ENCODE results near the gene DBN1. TPM values are rescaled to one million over a fixed set of nuclear protein-coding genes. Genes with fewer than 3 reads are reported as not detected.

The DBN1 gene
- total and polyA plus RNA-seq, 2 experiments from 2014 or later = 106 to 290 TPM

DNA sequence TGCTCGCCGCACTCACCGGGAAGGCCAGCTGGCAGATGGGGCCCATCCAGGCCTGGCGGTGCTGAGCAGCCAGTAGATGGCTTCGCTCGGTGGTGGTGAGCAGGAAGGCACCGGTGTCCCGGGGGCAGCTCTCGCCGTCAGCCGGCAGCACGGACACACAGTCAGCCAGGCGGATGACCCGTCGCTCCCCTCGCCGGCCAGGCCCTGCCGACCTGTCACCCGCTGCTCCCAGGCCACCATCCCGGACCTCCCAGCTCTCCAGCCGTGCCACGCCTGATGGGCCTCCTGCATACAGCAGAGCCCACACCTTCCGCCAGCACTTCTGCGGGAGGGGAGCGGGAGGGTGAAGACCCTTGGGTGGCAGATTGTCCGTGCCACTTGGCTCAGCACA, 34.8 kb upstream of the DBN1 start:
- no peaks in the 10 kb centered on the region for H3K79me2 ChIP-seq (replicated peaks; ENCODE audit: insufficient read depth)
- H3K27ac ChIP-seq (ENCODE audit: low read depth) = no peak overlapping the region
- peaks cover 2% of the 10 kb centered on the region; the same call in 1 of the 3 replicates for H3K9me3 Mint-ChIP-seq
- H3F3A ChIP-seq (replicated peaks; ENCODE audit: low read depth) = peaks cover 5% of the 10 kb centered on the region; the same call in 1 of the 2 replicates
- peaks cover 22% of the 10 kb centered on the region for H3K4me1 Mint-ChIP-seq
- no peak overlapping the region for H3K4me3 ChIP-seq
- no peak overlapping the region for H3K27ac Mint-ChIP-seq
- H2AFZ ChIP-seq = no peak overlapping the region
- no peaks in the 10 kb centered on the region for H3K27me3 ChIP-seq (ENCODE audit: insufficient read depth)
- TF ChIP-seq, protein P1, sequence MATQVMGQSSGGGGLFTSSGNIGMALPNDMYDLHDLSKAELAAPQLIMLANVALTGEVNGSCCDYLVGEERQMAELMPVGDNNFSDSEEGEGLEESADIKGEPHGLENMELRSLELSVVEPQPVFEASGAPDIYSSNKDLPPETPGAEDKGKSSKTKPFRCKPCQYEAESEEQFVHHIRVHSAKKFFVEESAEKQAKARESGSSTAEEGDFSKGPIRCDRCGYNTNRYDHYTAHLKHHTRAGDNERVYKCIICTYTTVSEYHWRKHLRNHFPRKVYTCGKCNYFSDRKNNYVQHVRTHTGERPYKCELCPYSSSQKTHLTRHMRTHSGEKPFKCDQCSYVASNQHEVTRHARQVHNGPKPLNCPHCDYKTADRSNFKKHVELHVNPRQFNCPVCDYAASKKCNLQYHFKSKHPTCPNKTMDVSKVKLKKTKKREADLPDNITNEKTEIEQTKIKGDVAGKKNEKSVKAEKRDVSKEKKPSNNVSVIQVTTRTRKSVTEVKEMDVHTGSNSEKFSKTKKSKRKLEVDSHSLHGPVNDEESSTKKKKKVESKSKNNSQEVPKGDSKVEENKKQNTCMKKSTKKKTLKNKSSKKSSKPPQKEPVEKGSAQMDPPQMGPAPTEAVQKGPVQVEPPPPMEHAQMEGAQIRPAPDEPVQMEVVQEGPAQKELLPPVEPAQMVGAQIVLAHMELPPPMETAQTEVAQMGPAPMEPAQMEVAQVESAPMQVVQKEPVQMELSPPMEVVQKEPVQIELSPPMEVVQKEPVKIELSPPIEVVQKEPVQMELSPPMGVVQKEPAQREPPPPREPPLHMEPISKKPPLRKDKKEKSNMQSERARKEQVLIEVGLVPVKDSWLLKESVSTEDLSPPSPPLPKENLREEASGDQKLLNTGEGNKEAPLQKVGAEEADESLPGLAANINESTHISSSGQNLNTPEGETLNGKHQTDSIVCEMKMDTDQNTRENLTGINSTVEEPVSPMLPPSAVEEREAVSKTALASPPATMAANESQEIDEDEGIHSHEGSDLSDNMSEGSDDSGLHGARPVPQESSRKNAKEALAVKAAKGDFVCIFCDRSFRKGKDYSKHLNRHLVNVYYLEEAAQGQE (IDR thresholded peaks at IDR 0.05; ENCODE audit: unreplicated experiment) = no peak
- TF ChIP-seq STAT1 (IDR thresholded peaks at IDR 0.05; ENCODE audit: unreplicated experiment) = no peak
- TF ChIP-seq NANOG (IDR thresholded peaks at IDR 0.05; ENCODE audit: borderline replicate concordance) = no peak
- no peak for TF ChIP-seq CREB1 (CRISPR knock-in tag; IDR thresholded peaks at IDR 0.05; ENCODE audit: low read depth)
- TF ChIP-seq, protein P2, sequence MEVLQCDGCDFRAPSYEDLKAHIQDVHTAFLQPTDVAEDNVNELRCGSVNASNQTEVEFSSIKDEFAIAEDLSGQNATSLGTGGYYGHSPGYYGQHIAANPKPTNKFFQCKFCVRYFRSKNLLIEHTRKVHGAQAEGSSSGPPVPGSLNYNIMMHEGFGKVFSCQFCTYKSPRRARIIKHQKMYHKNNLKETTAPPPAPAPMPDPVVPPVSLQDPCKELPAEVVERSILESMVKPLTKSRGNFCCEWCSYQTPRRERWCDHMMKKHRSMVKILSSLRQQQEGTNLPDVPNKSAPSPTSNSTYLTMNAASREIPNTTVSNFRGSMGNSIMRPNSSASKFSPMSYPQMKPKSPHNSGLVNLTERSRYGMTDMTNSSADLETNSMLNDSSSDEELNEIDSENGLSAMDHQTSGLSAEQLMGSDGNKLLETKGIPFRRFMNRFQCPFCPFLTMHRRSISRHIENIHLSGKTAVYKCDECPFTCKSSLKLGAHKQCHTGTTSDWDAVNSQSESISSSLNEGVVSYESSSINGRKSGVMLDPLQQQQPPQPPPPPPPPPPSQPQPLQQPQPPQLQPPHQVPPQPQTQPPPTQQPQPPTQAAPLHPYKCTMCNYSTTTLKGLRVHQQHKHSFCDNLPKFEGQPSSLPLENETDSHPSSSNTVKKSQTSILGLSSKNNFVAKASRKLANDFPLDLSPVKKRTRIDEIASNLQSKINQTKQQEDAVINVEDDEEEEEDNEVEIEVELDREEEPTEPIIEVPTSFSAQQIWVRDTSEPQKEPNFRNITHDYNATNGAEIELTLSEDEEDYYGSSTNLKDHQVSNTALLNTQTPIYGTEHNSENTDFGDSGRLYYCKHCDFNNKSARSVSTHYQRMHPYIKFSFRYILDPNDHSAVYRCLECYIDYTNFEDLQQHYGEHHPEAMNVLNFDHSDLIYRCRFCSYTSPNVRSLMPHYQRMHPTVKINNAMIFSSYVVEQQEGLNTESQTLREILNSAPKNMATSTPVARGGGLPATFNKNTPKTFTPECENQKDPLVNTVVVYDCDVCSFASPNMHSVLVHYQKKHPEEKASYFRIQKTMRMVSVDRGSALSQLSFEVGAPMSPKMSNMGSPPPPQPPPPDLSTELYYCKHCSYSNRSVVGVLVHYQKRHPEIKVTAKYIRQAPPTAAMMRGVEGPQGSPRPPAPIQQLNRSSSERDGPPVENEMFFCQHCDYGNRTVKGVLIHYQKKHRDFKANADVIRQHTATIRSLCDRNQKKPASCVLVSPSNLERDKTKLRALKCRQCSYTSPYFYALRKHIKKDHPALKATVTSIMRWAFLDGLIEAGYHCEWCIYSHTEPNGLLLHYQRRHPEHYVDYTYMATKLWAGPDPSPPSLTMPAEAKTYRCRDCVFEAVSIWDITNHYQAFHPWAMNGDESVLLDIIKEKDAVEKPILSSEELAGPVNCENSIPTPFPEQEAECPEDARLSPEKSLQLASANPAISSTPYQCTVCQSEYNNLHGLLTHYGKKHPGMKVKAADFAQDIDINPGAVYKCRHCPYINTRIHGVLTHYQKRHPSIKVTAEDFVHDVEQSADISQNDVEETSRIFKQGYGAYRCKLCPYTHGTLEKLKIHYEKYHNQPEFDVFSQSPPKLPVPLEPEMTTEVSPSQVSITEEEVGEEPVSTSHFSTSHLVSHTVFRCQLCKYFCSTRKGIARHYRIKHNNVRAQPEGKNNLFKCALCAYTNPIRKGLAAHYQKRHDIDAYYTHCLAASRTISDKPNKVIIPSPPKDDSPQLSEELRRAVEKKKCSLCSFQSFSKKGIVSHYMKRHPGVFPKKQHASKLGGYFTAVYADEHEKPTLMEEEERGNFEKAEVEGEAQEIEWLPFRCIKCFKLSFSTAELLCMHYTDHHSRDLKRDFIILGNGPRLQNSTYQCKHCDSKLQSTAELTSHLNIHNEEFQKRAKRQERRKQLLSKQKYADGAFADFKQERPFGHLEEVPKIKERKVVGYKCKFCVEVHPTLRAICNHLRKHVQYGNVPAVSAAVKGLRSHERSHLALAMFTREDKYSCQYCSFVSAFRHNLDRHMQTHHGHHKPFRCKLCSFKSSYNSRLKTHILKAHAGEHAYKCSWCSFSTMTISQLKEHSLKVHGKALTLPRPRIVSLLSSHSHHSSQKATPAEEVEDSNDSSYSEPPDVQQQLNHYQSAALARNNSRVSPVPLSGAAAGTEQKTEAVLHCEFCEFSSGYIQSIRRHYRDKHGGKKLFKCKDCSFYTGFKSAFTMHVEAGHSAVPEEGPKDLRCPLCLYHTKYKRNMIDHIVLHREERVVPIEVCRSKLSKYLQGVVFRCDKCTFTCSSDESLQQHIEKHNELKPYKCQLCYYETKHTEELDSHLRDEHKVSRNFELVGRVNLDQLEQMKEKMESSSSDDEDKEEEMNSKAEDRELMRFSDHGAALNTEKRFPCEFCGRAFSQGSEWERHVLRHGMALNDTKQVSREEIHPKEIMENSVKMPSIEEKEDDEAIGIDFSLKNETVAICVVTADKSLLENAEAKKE (CRISPR knock-in tag; IDR thresholded peaks at IDR 0.05) = no peak
- TF ChIP-seq POLR2AphosphoS5 (IDR thresholded peaks at IDR 0.05; ENCODE audit: low read depth) = no peak
- TF ChIP-seq ZNF114 (CRISPR knock-in tag; IDR thresholded peaks at IDR 0.05) = no peak
- TF ChIP-seq EZH2 (IDR thresholded peaks at IDR 0.05; ENCODE audit: low read depth, unreplicated experiment) = no peak
- no peak for TF ChIP-seq EZH2phosphoT487 (IDR thresholded peaks at IDR 0.05; ENCODE audit: unreplicated experiment)
- H3K9me2 ChIP-seq (ENCODE audit: insufficient read depth) = no peaks in the 10 kb centered on the region
- ATAC-seq (no peak), DNase-seq (ENCODE audit: low spot score) (no peak)
- no peaks in the 10 kb centered on the region; the same call in 1 of the 2 replicates for H4K20me1 ChIP-seq (replicated peaks; ENCODE audit: insufficient read depth)
- H3K27me3 Mint-ChIP-seq (ENCODE audit: insufficient read depth, low read depth, poor library complexity) = peaks cover 14% of the 10 kb centered on the region
- H3K36me3 ChIP-seq (ENCODE audit: insufficient read depth) = no peaks in the 10 kb centered on the region
- peaks cover 15% of the 10 kb centered on the region for H3K4me1 ChIP-seq (ENCODE audit: insufficient read depth)
- no peak overlapping the region for H3K4me2 ChIP-seq
- no peak overlapping the region for H3K4me3 Mint-ChIP-seq
- peaks cover 46% of the 10 kb centered on the region for H3K36me3 Mint-ChIP-seq (ENCODE audit: low read depth)
